Naive thymus-derived CD4-positive, alpha-beta T cell (primary cell): Measurements from ENCODE around the gene RIMBP3B. TPM values are rescaled to one million over a fixed set of nuclear protein-coding genes. Genes with fewer than 3 reads are reported as not detected.
"Not testable (repeated sequence)": the region's sequence is repeated elsewhere in the genome, so short reads cannot be mapped to it uniquely, and the experiment has no call there.

Experiments used
- ATAC-seq: fragments of 150-1000 bp; cut with Tn5 transposase; 2 replicates; pipeline ENCODE4 v1.10.0; 2021; ENCODE audit warnings: mild to moderate bottlenecking, moderate library complexity
- CTCF ChIA-PET: fragments of 350-600 bp; sonication (Branson Sonifier 250); formaldehyde crosslinking; loops from one replicate; lab custom pipeline; 2021; ENCODE audit warnings: antibody characterized with exemption; lab: Charles Lee
- POLR2A ChIA-PET: fragments of 350-600 bp; sonication (Branson Sonifier 250); formaldehyde crosslinking; loops from one replicate; lab custom pipeline; 2021; ENCODE audit warnings: antibody characterized with exemption, inconsistent platforms; lab: Charles Lee
- DNase-seq, 9 donors: peaks; one replicate each; pipeline versions ENCODE4 v3.0.0 to v3.0.0-alpha.2; 2020 to 2022; ENCODE audit warnings: mixed read lengths in 1 of 9
- H3K27ac ChIP-seq: one replicate; pipeline ENCODE4 v1.7.0; 2013; ENCODE audit warnings: mild to moderate bottlenecking, low read depth, low read length, moderate library complexity
- H3K27me3 ChIP-seq, 2 donors: one replicate each; pipeline ENCODE4 v1.7.0; 2013; ENCODE audit warnings: low read length in 2 of 2, mild to moderate bottlenecking in 2 of 2, moderate library complexity in 2 of 2; ENCODE audit not compliant: control insufficient read depth in 2 of 2, insufficient read depth in 2 of 2
- H3K36me3 ChIP-seq, 3 experiments: 1 replicate in 2 of 3; 2 replicates in 1 of 3; pipeline ENCODE4 v1.7.0; 2013; ENCODE audit warnings: low read length in 3 of 3, mild to moderate bottlenecking in 3 of 3, moderate library complexity in 1 of 3; ENCODE audit not compliant: insufficient read depth in 3 of 3, control insufficient read depth in 2 of 3
- H3K4me1 ChIP-seq, 2 donors: one replicate each; pipeline ENCODE4 v1.7.0; 2013; ENCODE audit warnings: low read length in 2 of 2, mild to moderate bottlenecking in 2 of 2, moderate library complexity in 1 of 2; ENCODE audit not compliant: control insufficient read depth in 2 of 2, insufficient read depth in 2 of 2
- H3K4me3 ChIP-seq: 2 replicates; pipeline ENCODE4 v1.7.0; 2013; ENCODE audit warnings: mild to moderate bottlenecking, low read length
- H3K9me3 ChIP-seq, 3 experiments: 1 replicate in 2 of 3; 2 replicates in 1 of 3; pipeline ENCODE4 v1.7.0; 2013; ENCODE audit warnings: low read length in 3 of 3; ENCODE audit not compliant: control insufficient read depth in 2 of 3
- H3K27ac Mint-ChIP-seq, 9 donors: one replicate each; pipeline ENCODE4 v1.8.0; 2020 to 2022; ENCODE audit warnings: mixed read lengths in 9 of 9, mild to moderate bottlenecking in 8 of 9, moderate library complexity in 5 of 9, inconsistent platforms in 2 of 9
- H3K27me3 Mint-ChIP-seq, 5 donors: one replicate each; pipeline ENCODE4 v1.8.0; 2021 to 2022; ENCODE audit warnings: mixed read lengths in 5 of 5, mild to moderate bottlenecking in 1 of 5
- H3K36me3 Mint-ChIP-seq, 5 donors: one replicate each; pipeline ENCODE4 v1.8.0; 2020 to 2022; ENCODE audit warnings: mixed read lengths in 5 of 5, mild to moderate bottlenecking in 3 of 5, inconsistent platforms in 1 of 5
- H3K4me1 Mint-ChIP-seq, 7 donors: one replicate each; pipeline ENCODE4 v1.8.0; 2020 to 2022; ENCODE audit warnings: mixed read lengths in 7 of 7, mild to moderate bottlenecking in 3 of 7, inconsistent platforms in 1 of 7
- H3K4me3 Mint-ChIP-seq, 10 donors: one replicate each; pipeline ENCODE4 v1.8.0; 2020 to 2022; ENCODE audit warnings: mild to moderate bottlenecking in 10 of 10, mixed read lengths in 10 of 10, moderate library complexity in 6 of 10, inconsistent platforms in 2 of 10
- H3K9me3 Mint-ChIP-seq, 11 donors: one replicate each; pipeline ENCODE4 v1.8.0; 2020 to 2022; ENCODE audit warnings: mixed read lengths in 11 of 11, mild to moderate bottlenecking in 4 of 11, inconsistent platforms in 1 of 11, moderate library complexity in 1 of 11
- intact Hi-C, 2 donors: fragments of 100-400 bp; cut with micrococcal nuclease; formaldehyde crosslinking; loops; one replicate each; pipeline ENCODE4 v1.15.1; 2023
- polyA plus RNA-seq, 2 donors: library from polyadenylated mRNA; unstranded; fragments of 300-500 nt; fragmentation: Illumina TruSeq; gene quantifications; one replicate each; pipeline ENCODE4 v1.2.3, GENCODE V29; 2021
- total RNA-seq, 6 experiments: library from RNA in 5 of 6; stranded (reverse) in 5 of 6; gene quantifications; 1 replicate in 5 of 6; 2 replicates in 1 of 6; pipeline ENCODE4 v1.2.3 and lab custom pipeline; 2021 to 2026

Gene RIMBP3B, protein sequence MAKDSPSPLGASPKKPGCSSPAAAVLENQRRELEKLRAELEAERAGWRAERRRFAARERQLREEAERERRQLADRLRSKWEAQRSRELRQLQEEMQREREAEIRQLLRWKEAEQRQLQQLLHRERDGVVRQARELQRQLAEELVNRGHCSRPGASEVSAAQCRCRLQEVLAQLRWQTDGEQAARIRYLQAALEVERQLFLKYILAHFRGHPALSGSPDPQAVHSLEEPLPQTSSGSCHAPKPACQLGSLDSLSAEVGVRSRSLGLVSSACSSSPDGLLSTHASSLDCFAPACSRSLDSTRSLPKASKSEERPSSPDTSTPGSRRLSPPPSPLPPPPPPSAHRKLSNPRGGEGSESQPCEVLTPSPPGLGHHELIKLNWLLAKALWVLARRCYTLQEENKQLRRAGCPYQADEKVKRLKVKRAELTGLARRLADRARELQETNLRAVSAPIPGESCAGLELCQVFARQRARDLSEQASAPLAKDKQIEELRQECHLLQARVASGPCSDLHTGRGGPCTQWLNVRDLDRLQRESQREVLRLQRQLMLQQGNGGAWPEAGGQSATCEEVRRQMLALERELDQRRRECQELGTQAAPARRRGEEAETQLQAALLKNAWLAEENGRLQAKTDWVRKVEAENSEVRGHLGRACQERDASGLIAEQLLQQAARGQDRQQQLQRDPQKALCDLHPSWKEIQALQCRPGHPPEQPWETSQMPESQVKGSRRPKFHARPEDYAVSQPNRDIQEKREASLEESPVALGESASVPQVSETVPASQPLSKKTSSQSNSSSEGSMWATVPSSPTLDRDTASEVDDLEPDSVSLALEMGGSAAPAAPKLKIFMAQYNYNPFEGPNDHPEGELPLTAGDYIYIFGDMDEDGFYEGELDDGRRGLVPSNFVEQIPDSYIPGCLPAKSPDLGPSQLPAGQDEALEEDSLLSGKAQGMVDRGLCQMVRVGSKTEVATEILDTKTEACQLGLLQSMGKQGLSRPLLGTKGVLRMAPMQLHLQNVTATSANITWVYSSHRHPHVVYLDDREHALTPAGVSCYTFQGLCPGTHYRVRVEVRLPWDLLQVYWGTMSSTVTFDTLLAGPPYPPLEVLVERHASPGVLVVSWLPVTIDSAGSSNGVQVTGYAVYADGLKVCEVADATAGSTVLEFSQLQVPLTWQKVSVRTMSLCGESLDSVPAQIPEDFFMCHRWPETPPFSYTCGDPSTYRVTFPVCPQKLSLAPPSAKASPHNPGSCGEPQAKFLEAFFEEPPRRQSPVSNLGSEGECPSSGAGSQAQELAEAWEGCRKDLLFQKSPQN (N-terminal part only)
- 1 to 10 TPM in 2 of 5 experiments, under 1 TPM in 2, not detected in 1; 0.31 to 4.1 (median 1.8) TPM for total RNA-seq
- polyA plus RNA-seq = 1 to 10 TPM in 1 of 2 donors, under 1 TPM in 1; 0.96 to 1.3 TPM
- total RNA-seq (lab: John Stamatoyannopoulos, UW) = not detected

DNA sequence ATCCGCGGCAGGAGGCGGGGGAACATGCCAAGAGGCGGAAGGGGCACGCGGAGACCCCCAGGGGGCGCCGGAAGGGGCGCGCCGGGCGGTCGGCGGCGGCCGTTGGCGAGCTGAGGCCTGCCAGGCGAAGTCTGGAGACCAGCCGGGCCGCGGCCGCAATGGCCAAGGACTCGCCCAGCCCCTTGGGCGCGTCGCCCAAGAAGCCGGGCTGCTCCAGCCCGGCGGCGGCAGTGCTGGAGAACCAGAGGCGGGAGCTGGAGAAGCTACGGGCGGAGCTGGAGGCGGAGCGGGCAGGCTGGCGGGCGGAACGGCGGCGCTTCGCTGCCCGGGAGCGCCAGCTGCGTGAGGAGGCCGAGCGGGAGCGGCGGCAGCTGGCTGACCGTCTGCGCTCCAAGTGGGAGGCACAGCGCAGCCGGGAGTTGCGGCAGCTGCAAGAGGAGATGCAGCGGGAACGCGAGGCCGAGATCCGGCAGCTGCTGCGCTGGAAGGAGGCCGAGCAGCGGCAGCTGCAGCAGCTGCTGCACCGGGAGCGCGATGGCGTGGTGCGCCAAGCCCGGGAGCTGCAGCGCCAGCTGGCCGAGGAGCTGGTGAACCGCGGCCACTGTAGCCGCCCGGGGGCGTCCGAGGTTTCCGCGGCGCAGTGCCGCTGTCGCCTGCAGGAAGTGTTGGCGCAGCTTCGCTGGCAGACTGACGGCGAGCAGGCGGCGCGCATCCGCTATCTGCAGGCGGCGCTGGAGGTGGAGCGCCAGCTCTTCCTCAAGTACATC is at the start of gene RIMBP3B:
TSS of gene RIMBP3B (plus strand) at position 51 of the 767 bp plus-strand sequence. CDS start at position 159, 108 bp downstream.
- H3K36me3 ChIP-seq, CTCF ChIA-PET: not testable (repeated sequence)

DNA sequence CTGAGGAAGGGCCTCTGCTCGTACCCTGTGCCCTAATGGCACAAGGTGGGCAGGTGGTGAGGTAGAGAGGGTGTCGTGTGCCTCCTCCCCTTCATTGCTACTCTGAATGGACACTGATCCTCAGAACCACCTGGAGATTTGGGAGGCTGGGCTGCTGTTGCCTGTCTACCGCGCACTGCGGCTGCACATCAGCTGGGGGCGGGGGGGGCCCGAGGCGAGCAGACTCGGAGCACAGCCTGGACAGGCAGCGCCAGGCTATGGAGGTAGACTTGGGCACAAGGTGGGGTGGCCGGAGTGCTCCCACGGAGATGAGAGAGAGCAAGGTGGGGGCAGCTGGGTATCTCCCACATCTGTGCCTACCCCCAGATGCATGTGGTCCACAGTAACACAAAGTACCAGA is 26.0 kb upstream of the RIMBP3B start:
- H3K27ac ChIP-seq, POLR2A ChIA-PET, H3K36me3 ChIP-seq, H3K36me3 Mint-ChIP-seq, H3K9me3 ChIP-seq, H3K4me3 ChIP-seq, intact Hi-C loops, H3K27ac Mint-ChIP-seq, DNase-seq, H3K4me3 Mint-ChIP-seq, CTCF ChIA-PET, H3K4me1 Mint-ChIP-seq, H3K9me3 Mint-ChIP-seq, ATAC-seq, H3K27me3 Mint-ChIP-seq, H3K4me1 ChIP-seq, H3K27me3 ChIP-seq: not testable (repeated sequence)

More for the DNA sequence above, at the start of gene RIMBP3B:
- intact Hi-C loops, H3K9me3 Mint-ChIP-seq, H3K27ac Mint-ChIP-seq, H3K27me3 ChIP-seq, H3K36me3 Mint-ChIP-seq, POLR2A ChIA-PET, H3K27ac ChIP-seq, H3K4me1 Mint-ChIP-seq, H3K4me3 ChIP-seq, H3K27me3 Mint-ChIP-seq, H3K4me1 ChIP-seq, H3K4me3 Mint-ChIP-seq, H3K9me3 ChIP-seq, DNase-seq: not testable (repeated sequence)
- ATAC-seq = peak; percentile 86

DNA sequence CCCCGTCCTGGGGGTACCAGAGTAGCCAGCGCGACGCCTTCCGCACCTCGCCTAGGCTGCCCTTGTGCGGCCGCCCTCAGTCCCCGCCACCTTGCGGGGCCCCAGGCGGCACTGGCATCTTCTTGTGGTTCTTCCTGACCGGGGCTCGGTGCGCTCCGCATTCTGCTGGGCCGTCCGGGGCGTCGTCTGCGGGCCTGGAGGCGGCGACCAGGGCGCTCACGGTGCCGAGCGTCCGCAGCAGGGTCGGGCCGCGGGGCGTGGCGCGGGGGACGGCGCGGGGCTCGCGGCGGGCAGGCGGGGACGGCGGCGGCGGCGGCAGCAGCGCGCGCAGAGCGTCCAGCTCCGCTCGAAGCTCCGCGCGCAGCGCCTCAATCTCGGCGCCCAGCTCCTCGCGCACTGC is 23.0 kb upstream of the RIMBP3B start:
- H3K9me3 ChIP-seq, ATAC-seq, H3K27me3 Mint-ChIP-seq, intact Hi-C loops, H3K27ac Mint-ChIP-seq, H3K9me3 Mint-ChIP-seq, H3K27ac ChIP-seq, POLR2A ChIA-PET, H3K27me3 ChIP-seq, H3K4me1 ChIP-seq, CTCF ChIA-PET, H3K4me3 Mint-ChIP-seq, H3K36me3 ChIP-seq, H3K36me3 Mint-ChIP-seq, H3K4me1 Mint-ChIP-seq, H3K4me3 ChIP-seq, DNase-seq: not testable (repeated sequence)

DNA sequence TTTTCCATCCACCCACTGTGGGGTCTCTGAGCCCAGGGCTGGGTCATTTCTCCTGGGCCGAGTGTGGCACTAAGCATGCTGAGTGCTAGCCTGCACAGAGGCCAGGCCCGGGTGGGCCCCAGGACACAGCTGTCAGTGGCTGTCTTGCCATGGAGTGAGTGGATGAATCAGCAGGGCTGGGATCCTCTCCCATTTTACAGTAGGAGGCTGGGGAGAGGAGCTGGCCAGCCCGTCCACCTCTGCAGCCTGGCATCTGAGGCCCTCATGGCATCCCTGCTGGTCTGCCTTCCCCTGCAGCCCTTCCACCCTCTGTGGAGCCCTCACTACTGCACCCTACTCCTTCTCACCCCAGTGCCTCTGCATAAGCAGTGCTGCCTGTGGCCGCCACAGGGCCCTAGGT is 21.1 kb upstream of the RIMBP3B start:
- H3K36me3 Mint-ChIP-seq, H3K9me3 ChIP-seq, H3K9me3 Mint-ChIP-seq, H3K27ac ChIP-seq, H3K27me3 ChIP-seq, H3K4me1 Mint-ChIP-seq, ATAC-seq, H3K27me3 Mint-ChIP-seq, POLR2A ChIA-PET, DNase-seq, H3K4me1 ChIP-seq, H3K4me3 Mint-ChIP-seq, CTCF ChIA-PET, H3K4me3 ChIP-seq, H3K36me3 ChIP-seq, H3K27ac Mint-ChIP-seq, intact Hi-C loops: not testable (repeated sequence)

DNA sequence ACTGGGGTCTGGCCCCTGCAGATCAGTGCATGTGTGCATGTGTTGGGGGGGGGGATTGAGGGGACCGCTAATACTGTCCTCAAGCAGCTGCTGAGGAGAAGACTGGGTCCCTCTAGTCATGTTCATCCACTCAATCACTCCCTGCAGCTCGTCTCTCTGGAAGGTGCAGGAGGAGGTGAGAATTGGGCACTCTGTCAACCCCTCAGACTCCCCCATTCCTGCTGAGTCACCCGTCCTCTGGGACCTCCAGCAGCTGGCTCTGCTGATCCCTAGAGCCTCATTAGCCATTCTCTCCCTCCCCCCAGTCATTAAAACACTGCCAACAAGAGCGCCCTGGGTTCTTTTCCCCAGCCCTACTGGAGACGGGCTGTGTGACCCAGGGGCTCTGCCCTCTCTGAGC is 20.5 kb upstream of the RIMBP3B start:
- H3K9me3 Mint-ChIP-seq, ATAC-seq, intact Hi-C loops, H3K4me1 Mint-ChIP-seq, H3K36me3 ChIP-seq, DNase-seq, H3K9me3 ChIP-seq, H3K27me3 Mint-ChIP-seq, CTCF ChIA-PET, H3K27ac Mint-ChIP-seq, H3K4me1 ChIP-seq, POLR2A ChIA-PET, H3K27ac ChIP-seq, H3K4me3 Mint-ChIP-seq, H3K36me3 Mint-ChIP-seq, H3K27me3 ChIP-seq, H3K4me3 ChIP-seq: not testable (repeated sequence)

DNA sequence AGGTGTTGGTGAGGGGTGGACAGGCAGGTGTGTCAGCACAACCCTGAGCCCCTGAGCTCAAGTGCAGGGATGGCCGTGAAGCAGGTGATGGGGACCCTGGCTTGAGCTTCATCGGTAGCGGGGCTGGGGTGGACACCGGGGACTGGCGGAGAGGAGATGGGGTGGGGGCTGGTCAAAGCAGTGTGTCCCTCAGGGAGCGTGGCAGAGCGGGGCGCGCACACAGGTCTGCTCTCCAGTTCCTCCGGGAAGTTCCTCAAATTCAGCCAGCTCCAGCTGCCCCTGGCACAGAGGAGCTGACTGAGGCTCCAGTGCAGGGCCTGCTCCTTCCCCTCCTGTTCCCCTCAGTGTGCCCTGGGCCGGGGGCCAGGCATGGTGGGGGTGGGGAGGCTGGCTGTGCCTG is 19.7 kb upstream of the RIMBP3B start:
- H3K9me3 ChIP-seq, H3K9me3 Mint-ChIP-seq, H3K27ac ChIP-seq, H3K27me3 Mint-ChIP-seq, CTCF ChIA-PET, H3K27me3 ChIP-seq, H3K36me3 Mint-ChIP-seq, H3K36me3 ChIP-seq, POLR2A ChIA-PET, H3K27ac Mint-ChIP-seq, DNase-seq, H3K4me3 Mint-ChIP-seq, ATAC-seq, intact Hi-C loops, H3K4me1 ChIP-seq, H3K4me3 ChIP-seq, H3K4me1 Mint-ChIP-seq: not testable (repeated sequence)
